ENCODE data around the gene TRIM65. TPM values are rescaled to one million over a fixed set of nuclear protein-coding genes. Genes with fewer than 3 reads are reported as not detected.
A peak's percentile ranks its signal among the peaks of the same experiment; 100 is the strongest.

TRIM65 gene
- total and polyA plus RNA-seq, 2 of the 13 experiments (the other 11 are each of a cell fraction or from before 2014, with no cell fraction given), result 10.3 to 22.4 TPM

DNA sequence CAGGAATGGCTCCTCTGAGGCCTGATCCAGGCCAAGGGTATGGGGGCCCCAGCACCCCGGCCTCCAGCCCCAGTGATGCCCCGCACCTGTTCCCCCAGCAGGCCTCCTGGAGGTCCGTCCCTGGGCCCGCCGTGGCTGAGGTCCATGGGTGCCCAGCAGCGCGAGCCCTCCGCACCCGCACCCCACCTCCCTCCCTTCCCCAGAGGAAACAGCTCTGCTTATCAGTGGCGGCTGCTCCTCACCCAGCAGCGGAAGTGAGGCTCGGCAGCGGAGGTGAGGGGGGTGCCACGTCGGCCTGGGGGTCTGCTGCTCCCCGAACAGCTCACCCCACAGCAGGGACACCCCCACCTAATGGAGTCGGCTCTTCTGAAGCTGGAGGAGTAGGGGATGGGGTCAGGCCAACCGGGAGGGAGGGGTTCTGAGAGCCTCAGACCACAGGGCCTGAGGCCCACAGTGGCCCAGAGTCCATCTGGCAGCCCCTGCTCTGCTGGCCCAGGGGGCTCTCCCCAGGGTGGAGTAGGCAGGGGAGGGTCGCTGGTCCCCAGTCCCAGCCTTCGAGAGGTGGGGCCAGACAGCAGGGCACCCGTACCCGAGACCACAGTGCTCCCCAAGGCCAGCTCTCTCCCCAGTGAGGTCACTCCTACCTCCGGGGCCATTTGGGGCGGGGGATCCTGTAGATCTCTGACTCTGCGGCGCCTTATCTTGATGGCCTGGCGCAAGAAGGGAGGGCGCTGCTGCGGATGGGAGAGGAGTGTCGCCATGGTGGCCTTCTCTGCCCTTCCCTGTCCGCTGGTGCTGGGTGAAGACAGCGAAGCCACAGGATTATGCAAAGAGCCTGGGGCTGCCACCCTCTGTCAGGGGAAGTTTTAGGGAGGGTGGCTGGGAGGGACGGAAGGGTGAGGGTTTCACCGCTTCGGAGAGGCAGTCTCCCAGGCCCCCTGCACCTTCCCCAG is 52.9 kb downstream of the TRIM65 start, which contains the start of gene UNC13D (continued):
- TF ChIP-seq ZNF776 (CRISPR knock-in tag; IDR thresholded peaks at IDR 0.05), result no peak
- no peak for TF ChIP-seq ZKSCAN1 (IDR thresholded peaks at IDR 0.05; ENCODE audit: low read length)
- TF ChIP-seq HMG20A (CRISPR knock-in tag; IDR thresholded peaks at IDR 0.05; ENCODE audit: borderline replicate concordance), result peak; percentile 21; the same call in 1 of the 2 replicates
- TF ChIP-seq, protein P1, sequence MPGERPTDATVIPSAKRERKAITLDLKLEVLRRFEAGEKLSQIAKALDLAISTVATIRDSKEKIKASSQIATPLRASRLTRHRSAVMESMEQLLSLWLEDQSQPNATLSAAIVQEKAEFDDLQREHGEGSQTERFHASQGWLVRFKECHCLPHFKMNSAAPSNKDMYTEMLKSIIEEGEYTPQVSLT (CRISPR knock-in tag; IDR thresholded peaks at IDR 0.05; ENCODE audit: borderline replicate concordance, low read depth), result no peak
- TF ChIP-seq MLLT10 (CRISPR knock-in tag; IDR thresholded peaks at IDR 0.05), result no peak
- TF ChIP-seq ATF7 (IDR thresholded peaks at IDR 0.05), result no peak
- TF ChIP-seq ATF7 (CRISPR knock-in tag; IDR thresholded peaks at IDR 0.05), result peak; percentile 17; the same call in 1 of the 2 replicates
- TF ChIP-seq ZMAT3 (CRISPR knock-in tag; conservative IDR thresholded peaks at IDR 0.05), result peak; percentile 19; the same call in 1 of the 2 replicates
- peak; percentile 42; the same call in 1 of the 2 replicates for TF ChIP-seq ZNF275 (CRISPR knock-in tag; IDR thresholded peaks at IDR 0.05; ENCODE audit: borderline replicate concordance)
- TF ChIP-seq, protein P2, sequence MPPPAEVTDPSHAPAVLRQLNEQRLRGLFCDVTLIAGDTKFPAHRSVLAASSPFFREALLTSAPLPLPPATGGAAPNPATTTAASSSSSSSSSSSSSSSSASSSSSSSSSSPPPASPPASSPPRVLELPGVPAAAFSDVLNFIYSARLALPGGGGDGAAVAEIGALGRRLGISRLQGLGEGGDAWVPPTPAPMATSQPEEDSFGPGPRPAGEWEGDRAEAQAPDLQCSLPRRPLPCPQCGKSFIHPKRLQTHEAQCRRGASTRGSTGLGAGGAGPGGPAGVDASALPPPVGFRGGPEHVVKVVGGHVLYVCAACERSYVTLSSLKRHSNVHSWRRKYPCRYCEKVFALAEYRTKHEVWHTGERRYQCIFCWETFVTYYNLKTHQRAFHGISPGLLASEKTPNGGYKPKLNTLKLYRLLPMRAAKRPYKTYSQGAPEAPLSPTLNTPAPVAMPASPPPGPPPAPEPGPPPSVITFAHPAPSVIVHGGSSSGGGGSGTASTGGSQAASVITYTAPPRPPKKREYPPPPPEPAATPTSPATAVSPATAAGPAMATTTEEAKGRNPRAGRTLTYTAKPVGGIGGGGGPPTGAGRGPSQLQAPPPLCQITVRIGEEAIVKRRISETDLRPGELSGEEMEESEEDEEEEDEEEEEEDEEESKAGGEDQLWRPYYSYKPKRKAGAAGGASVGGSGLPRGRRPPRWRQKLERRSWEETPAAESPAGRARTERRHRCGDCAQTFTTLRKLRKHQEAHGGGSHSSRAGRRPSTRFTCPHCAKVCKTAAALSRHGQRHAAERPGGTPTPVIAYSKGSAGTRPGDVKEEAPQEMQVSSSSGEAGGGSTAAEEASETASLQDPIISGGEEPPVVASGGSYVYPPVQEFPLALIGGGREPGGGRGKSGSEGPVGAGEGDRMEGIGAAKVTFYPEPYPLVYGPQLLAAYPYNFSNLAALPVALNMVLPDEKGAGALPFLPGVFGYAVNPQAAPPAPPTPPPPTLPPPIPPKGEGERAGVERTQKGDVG (CRISPR knock-in tag; IDR thresholded peaks at IDR 0.05; ENCODE audit: borderline replicate concordance), result peak; percentile 85
- TF ChIP-seq ZFX (CRISPR knock-in tag; IDR thresholded peaks at IDR 0.05; ENCODE audit: low read depth), result peak; percentile 73; the same call in 1 of the 2 replicates
- TF ChIP-seq SRF (IDR thresholded peaks at IDR 0.05; ENCODE audit: low read depth, low read length), result no peak
- peak; percentile 17; the same call in 1 of the 2 replicates for TF ChIP-seq CBFB (CRISPR knock-in tag; IDR thresholded peaks at IDR 0.05)
- peak; percentile 76 for TF ChIP-seq ZBTB7B (CRISPR knock-in tag; IDR thresholded peaks at IDR 0.05)
- peak; percentile 66; the same call in 1 of the 2 replicates for TF ChIP-seq NFKB2 (CRISPR knock-in tag; IDR thresholded peaks at IDR 0.05; ENCODE audit: borderline replicate concordance)
- peak; percentile 55; the same call in 1 of the 2 replicates for TF ChIP-seq SMAD1 (CRISPR knock-in tag; IDR thresholded peaks at IDR 0.05; ENCODE audit: borderline replicate concordance, low read depth)
- no peak for TF ChIP-seq ZNF296 (CRISPR knock-in tag; conservative IDR thresholded peaks at IDR 0.05)
- no peak for TF ChIP-seq ZNF282 (IDR thresholded peaks at IDR 0.05; ENCODE audit: partially characterized antibody)
- peak; percentile 16; the same call in 1 of the 2 replicates for TF ChIP-seq MEIS2 (CRISPR knock-in tag; IDR thresholded peaks at IDR 0.05)
- TF ChIP-seq EEA1 (CRISPR knock-in tag; IDR thresholded peaks at IDR 0.05; ENCODE audit: borderline replicate concordance), result peak; percentile 17; the same call in 1 of the 2 replicates
- peak; percentile 85 for TF ChIP-seq GABPB1 (CRISPR knock-in tag; IDR thresholded peaks at IDR 0.05)

Data from HepG2 (cell line).